ENCODE results near the gene BDH1. TPM values are rescaled to one million over a fixed set of nuclear protein-coding genes. Genes with fewer than 3 reads are reported as not detected.
A peak's percentile ranks its signal among the peaks of the same experiment; 100 is the strongest.

Gene BDH1
- total and polyA plus RNA-seq, 2 of the 8 experiments (the other 6 are each of a cell fraction or from before 2014, with no cell fraction given) = 27.2 to 28.1 TPM

- peak; percentile 77 for TF ChIP-seq SP1 (IDR thresholded peaks at IDR 0.05; ENCODE audit: low read depth, low read length)
- no peak for TF ChIP-seq NRF1 (IDR thresholded peaks at IDR 0.05; ENCODE audit: low read depth, low read length)
- TF ChIP-seq RAD21 (IDR thresholded peaks at IDR 0.05 in 1 of 2, conservative IDR thresholded peaks at IDR 0.05 in 1 of 2; ENCODE audit: low read depth in 2 of 2, low read length in 2 of 2) = peak; percentile 15 to 45; a peak in 2 of 4 replicates
- peak; percentile 62 for TF ChIP-seq ASH2L (IDR thresholded peaks at IDR 0.05; ENCODE audit: low read length)
- peak; percentile 54 to 70 (median 55) for TF ChIP-seq CTCF (IDR thresholded peaks at IDR 0.05; ENCODE audit: control extremely low read depth in 1 of 3, insufficient read depth in 1 of 3, low read depth in 1 of 3, low read length in 3 of 3)
- peak; percentile 90 for TF ChIP-seq CHD2 (IDR thresholded peaks at IDR 0.05; ENCODE audit: low read length)
- TF ChIP-seq RFX5 (IDR thresholded peaks at IDR 0.05; ENCODE audit: borderline replicate concordance, low read depth, low read length) = no peak
- no peak for TF ChIP-seq GTF2F1 (IDR thresholded peaks at IDR 0.05; ENCODE audit: borderline replicate concordance, low read depth, low read length)
- no peak for TF ChIP-seq SIX5 (IDR thresholded peaks at IDR 0.05; ENCODE audit: low read depth, low read length)
- no peak for TF ChIP-seq JUND (IDR thresholded peaks at IDR 0.05; ENCODE audit: low read length)
- TF ChIP-seq HDAC2 (IDR thresholded peaks at IDR 0.05; ENCODE audit: borderline replicate concordance in 1 of 2, low read depth in 2 of 2, low read length in 2 of 2) = peak in 1 of 2 experiments; percentile 41; a peak in 1 of 4 replicates
- no peak for TF ChIP-seq CBX5 (IDR thresholded peaks at IDR 0.05; ENCODE audit: low read depth, low read length)
- TF ChIP-seq SP4 (IDR thresholded peaks at IDR 0.05; ENCODE audit: low read length) = peak; percentile 78; the same call in 1 of the 2 replicates
- peak; percentile 94 for TF ChIP-seq CREB1 (IDR thresholded peaks at IDR 0.05)
- TF ChIP-seq ZNF274 (IDR thresholded peaks at IDR 0.05; ENCODE audit: borderline replicate concordance, extremely low read depth, low read length) = no peak
- no peak for TF ChIP-seq CBX8 (IDR thresholded peaks at IDR 0.05; ENCODE audit: borderline replicate concordance, low read depth, low read length)
- no peak for TF ChIP-seq KDM1A (IDR thresholded peaks at IDR 0.05; ENCODE audit: borderline replicate concordance, low read length)
- TF ChIP-seq RBBP5 (IDR thresholded peaks at IDR 0.05; ENCODE audit: borderline replicate concordance, low read depth, low read length) = peak; percentile 63
- TF ChIP-seq MAX (IDR thresholded peaks at IDR 0.05) = peak; percentile 76; the same call in 1 of the 2 replicates
- TF ChIP-seq CHD1 (IDR thresholded peaks at IDR 0.05; ENCODE audit: low read depth, low read length) = no peak
Observed at GRCh38 chr3:197554562-197555280, 1.0 kb downstream of the BDH1 start (continued).
